ENCODE data around the gene EPB41. TPM values are rescaled to one million over a fixed set of nuclear protein-coding genes. Genes with fewer than 3 reads are reported as not detected.

Gene EPB41
- total RNA-seq, 1 donor from 2014 or later = 82.9 TPM

DNA sequence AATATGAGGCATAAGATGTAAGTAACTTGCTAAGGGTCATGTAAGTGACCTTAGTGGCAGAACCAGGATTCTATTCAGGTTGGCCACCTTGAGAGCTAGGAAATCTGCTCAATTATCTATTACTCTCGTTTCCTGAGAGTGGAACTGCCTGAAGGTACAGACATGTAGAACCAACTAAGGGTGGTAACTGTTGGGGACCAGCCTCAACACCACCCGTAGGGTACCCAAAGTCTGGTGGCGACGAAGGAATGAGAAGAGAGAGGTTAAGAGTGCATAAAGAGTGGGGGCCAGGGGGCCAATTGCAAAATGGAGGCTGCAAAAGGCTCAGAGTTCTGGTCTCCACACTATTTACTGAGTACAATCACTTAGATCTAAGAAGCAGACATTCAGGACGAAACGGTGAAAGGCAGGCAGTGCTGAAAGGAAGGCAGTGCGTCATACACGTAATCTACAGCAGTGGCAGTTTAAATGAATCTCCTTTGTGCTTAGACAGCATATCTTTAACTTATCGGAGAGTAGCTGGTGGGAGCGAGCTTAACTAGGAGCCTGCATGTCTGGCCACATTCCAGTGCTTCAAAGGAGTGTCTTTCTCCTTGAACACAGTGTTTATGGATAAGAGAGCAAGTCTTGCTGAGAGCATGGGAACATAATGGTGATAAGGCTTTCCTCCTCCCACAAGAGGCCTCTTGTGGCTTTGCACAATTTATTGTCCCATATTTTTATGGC, 242.3 kb downstream of the EPB41 start:
- H3K9me3 Mint-ChIP-seq = no peaks in the 10 kb centered on the region
- peaks cover 16% of the 10 kb centered on the region for H3K4me1 Mint-ChIP-seq (ENCODE audit: unreplicated experiment)

GRCh38 chr1:29157269-29157601, 242.9 kb downstream of the EPB41 start:
- H3K27me3 Mint-ChIP-seq = no peaks in the 10 kb centered on the region
- peaks cover 35% of the 10 kb centered on the region for H3K36me3 Mint-ChIP-seq
- no peak for TF ChIP-seq CTCF (conservative IDR thresholded peaks at IDR 0.05)
- peak overlapping the region; percentile 97 for H3K27ac Mint-ChIP-seq
- peaks cover 16% of the 10 kb centered on the region for H3K4me1 Mint-ChIP-seq (ENCODE audit: unreplicated experiment)
- DNase-seq (ENCODE audit: extremely low spot score, unreplicated experiment) = no peak
- H3K4me3 Mint-ChIP-seq = peak overlapping the region; percentile 70
- no peaks in the 10 kb centered on the region for H3K9me3 Mint-ChIP-seq

More for the DNA sequence above, 242.3 kb downstream of the EPB41 start:
- peak; percentile 62 for DNase-seq (ENCODE audit: extremely low spot score, unreplicated experiment)
- TF ChIP-seq CTCF (conservative IDR thresholded peaks at IDR 0.05) = no peak
- Mint-ChIP-seq H3K36me3 (peaks cover 40% of the 10 kb centered on the region), H3K27me3 (no peaks in the 10 kb centered on the region), H3K27ac (peak overlapping the region; percentile 97), H3K4me3 (peak overlapping the region; percentile 70)

- TF ChIP-seq CTCF (conservative IDR thresholded peaks at IDR 0.05) = no peak
- H3K36me3 Mint-ChIP-seq = peaks cover 35% of the 10 kb centered on the region
- no peak overlapping the region for H3K27ac Mint-ChIP-seq
- H3K27me3 Mint-ChIP-seq = no peaks in the 10 kb centered on the region
- no peaks in the 10 kb centered on the region for H3K9me3 Mint-ChIP-seq
- peaks cover 26% of the 10 kb centered on the region for H3K4me1 Mint-ChIP-seq (ENCODE audit: unreplicated experiment)
- H3K4me3 Mint-ChIP-seq = no peak overlapping the region
- DNase-seq (ENCODE audit: extremely low spot score, unreplicated experiment) = no peak
Observed at GRCh38 chr1:29159773-29160172, 245.4 kb downstream of the EPB41 start.

DNA sequence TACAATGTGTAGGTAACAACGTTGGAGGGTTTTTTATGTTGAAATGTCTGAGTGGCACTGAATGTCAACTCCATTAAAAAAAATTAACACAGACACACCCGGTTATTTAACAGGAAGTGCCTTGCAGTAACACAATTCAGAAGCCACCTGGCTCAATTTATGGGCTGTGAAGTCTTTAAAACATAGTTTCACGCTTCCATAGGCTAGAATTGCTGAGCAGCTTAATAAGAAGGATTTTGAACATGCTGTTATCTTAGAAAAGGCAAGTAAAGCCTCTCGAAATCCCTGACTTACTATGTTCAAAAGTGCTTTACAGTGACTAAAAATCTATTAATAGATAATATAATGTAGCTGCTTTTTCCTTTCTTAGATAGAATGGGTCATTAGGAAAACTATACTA, 247.7 kb downstream of the EPB41 start:
- no peak overlapping the region for H3K4me3 Mint-ChIP-seq
- no peaks in the 10 kb centered on the region for H3K27me3 Mint-ChIP-seq
- peaks cover 36% of the 10 kb centered on the region for H3K36me3 Mint-ChIP-seq
- peaks cover 21% of the 10 kb centered on the region for H3K4me1 Mint-ChIP-seq (ENCODE audit: unreplicated experiment)
- DNase-seq (ENCODE audit: extremely low spot score, unreplicated experiment) = no peak
- no peak for TF ChIP-seq CTCF (conservative IDR thresholded peaks at IDR 0.05)
- no peaks in the 10 kb centered on the region for H3K9me3 Mint-ChIP-seq
- H3K27ac Mint-ChIP-seq = no peak overlapping the region

DNA sequence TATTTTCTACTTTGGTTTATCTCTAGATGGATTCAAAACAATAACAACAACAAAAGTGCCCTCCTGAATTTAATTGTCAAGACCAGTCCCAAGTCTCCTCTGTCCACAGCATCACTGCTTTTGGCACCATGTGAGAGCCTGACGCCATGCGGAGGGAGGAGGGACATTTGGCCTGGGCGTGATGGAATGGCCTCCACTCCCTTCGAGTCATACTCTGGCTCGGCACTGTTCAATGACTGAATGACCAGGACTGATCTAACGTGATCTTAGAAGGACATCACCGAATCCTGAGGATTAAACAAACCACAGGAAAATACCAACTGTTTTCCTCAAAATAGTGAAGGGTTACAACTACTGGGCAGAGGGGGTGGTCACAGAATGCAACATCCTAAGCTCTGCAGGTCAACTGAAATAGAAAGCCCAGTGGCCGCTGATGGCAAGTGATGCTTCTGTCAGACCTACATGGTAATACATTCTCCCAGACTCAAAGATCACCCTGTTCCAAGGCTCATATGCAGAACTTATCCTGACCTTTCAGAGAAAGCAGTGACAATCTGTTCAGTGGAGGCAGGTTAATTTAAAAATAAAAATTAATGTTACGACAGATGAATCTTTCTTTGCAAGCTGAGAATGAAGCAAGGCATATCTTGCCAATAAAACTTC, 248.2 kb downstream of the EPB41 start:
- Mint-ChIP-seq H3K27ac (no peak overlapping the region), H3K9me3 (no peaks in the 10 kb centered on the region), H3K36me3 (peaks cover 30% of the 10 kb centered on the region), H3K27me3 (no peaks in the 10 kb centered on the region), H3K4me3 (no peak overlapping the region), H3K4me1 (ENCODE audit: unreplicated experiment) (peaks cover 16% of the 10 kb centered on the region)
- DNase-seq (ENCODE audit: extremely low spot score, unreplicated experiment) = peak; percentile 36
- TF ChIP-seq CTCF (conservative IDR thresholded peaks at IDR 0.05) = no peak
